Measurements from ENCODE around the gene NCKAP5.

DNA sequence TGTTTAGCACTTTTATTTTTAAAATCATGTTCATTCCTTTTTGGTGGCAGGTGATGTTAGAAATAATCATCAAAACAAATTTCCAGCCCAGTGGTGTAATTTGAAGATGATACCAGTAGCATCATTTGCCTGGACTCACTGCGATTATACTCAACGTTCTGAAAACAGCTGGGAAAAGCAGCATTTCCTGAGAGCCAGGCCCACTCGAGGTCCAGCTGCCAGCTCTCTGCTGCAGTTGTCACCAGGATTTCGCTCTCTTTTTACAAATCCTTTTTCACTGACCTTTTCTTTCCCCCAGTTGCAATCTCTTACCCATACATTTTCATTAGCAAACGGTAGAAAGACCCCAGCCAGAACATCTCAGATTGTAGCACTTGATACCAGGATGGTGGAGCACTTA, 787.6 kb downstream of the NCKAP5 start:
- TF ChIP-seq, protein P1, sequence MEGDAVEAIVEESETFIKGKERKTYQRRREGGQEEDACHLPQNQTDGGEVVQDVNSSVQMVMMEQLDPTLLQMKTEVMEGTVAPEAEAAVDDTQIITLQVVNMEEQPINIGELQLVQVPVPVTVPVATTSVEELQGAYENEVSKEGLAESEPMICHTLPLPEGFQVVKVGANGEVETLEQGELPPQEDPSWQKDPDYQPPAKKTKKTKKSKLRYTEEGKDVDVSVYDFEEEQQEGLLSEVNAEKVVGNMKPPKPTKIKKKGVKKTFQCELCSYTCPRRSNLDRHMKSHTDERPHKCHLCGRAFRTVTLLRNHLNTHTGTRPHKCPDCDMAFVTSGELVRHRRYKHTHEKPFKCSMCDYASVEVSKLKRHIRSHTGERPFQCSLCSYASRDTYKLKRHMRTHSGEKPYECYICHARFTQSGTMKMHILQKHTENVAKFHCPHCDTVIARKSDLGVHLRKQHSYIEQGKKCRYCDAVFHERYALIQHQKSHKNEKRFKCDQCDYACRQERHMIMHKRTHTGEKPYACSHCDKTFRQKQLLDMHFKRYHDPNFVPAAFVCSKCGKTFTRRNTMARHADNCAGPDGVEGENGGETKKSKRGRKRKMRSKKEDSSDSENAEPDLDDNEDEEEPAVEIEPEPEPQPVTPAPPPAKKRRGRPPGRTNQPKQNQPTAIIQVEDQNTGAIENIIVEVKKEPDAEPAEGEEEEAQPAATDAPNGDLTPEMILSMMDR (IDR thresholded peaks at IDR 0.05; ENCODE audit: insufficient read depth, low read depth, low read length) = no peak
- TF ChIP-seq EZH2 (IDR thresholded peaks at IDR 0.05; ENCODE audit: insufficient read depth, low read length) = no peak
